Neuronal stem cell (in vitro differentiated cells): ENCODE measurements around the gene RB1.

Experiments
- DNase-seq: peaks from one replicate; pipeline ENCODE4 v3.0.0-alpha.2; 2013; ENCODE audit warnings: low spot score
- H2AFZ ChIP-seq: one replicate; pipeline ENCODE4 v1.6.1; 2013; ENCODE audit warnings: mild to moderate bottlenecking, low read length, inconsistent platforms
- H2AK5ac ChIP-seq: 2 replicates; pipeline ENCODE4 v1.6.1; 2013; ENCODE audit warnings: low read depth, mild to moderate bottlenecking, inconsistent platforms, low read length, moderate library complexity, mixed read lengths
- H2BK120ac ChIP-seq: 2 replicates; pipeline ENCODE4 v1.6.1; 2013; ENCODE audit warnings: low read depth, mild to moderate bottlenecking, inconsistent platforms, low read length, moderate library complexity, mixed read lengths
- H2BK12ac ChIP-seq: one replicate; pipeline ENCODE4 v1.6.1; 2013; ENCODE audit warnings: low read length, inconsistent platforms
- H2BK15ac ChIP-seq: 2 replicates; pipeline ENCODE4 v1.6.1; 2013; ENCODE audit warnings: mild to moderate bottlenecking, low read length, inconsistent platforms, mixed read lengths
- H2BK5ac ChIP-seq: one replicate; pipeline ENCODE4 v1.6.1; 2013; ENCODE audit warnings: inconsistent platforms, mild to moderate bottlenecking, low read length, moderate library complexity
- H3K14ac ChIP-seq: one replicate; pipeline ENCODE4 v1.6.1; 2013; ENCODE audit warnings: low read length, inconsistent platforms
- H3K18ac ChIP-seq: 2 replicates; pipeline ENCODE4 v1.6.1; 2013; ENCODE audit warnings: low read length, inconsistent platforms
- H3K23ac ChIP-seq: 2 replicates; pipeline ENCODE4 v1.6.1; 2013; ENCODE audit warnings: low read depth, mild to moderate bottlenecking, mixed read lengths, low read length, inconsistent platforms; ENCODE audit not compliant: poor library complexity
- H3K27ac ChIP-seq: replicated peaks from 3 replicates; pipeline ENCODE4 v1.5.1; 2013; ENCODE audit warnings: low read length, inconsistent platforms
- H3K27me3 ChIP-seq, 3 experiments: 2 replicates each; pipeline ENCODE4 v1.6.1; 2013; ENCODE audit warnings: low read length in 3 of 3, mild to moderate bottlenecking in 2 of 3, inconsistent platforms in 1 of 3, low read depth in 1 of 3, mixed read lengths in 1 of 3, moderate library complexity in 1 of 3; ENCODE audit not compliant: control insufficient read depth in 3 of 3, insufficient read depth in 3 of 3
- H3K36me3 ChIP-seq, 2 donors: replicated peaks in 1 of 2; 2 replicates each; pipeline ENCODE4 v1.6.1; 2013; ENCODE audit warnings: low read length in 2 of 2; ENCODE audit not compliant: control insufficient read depth in 2 of 2, insufficient read depth in 2 of 2
- H3K4ac ChIP-seq: 2 replicates; pipeline ENCODE4 v1.6.1; 2013; ENCODE audit warnings: inconsistent platforms, mild to moderate bottlenecking, low read length, moderate library complexity
- H3K4me1 ChIP-seq, 2 donors: 1 replicate in 1 of 2; 2 replicates in 1 of 2; pipeline ENCODE4 v1.6.1; 2013; ENCODE audit warnings: low read length in 2 of 2, low read depth in 1 of 2; ENCODE audit not compliant: control insufficient read depth in 2 of 2, insufficient read depth in 1 of 2
- H3K4me2 ChIP-seq: one replicate; pipeline ENCODE4 v1.6.1; 2013; ENCODE audit warnings: mild to moderate bottlenecking, low read length, inconsistent platforms; ENCODE audit not compliant: insufficient read depth, poor library complexity, severe bottlenecking
- H3K4me3 ChIP-seq, 2 donors: 2 replicates each; pipeline ENCODE4 v1.5.1; 2013; ENCODE audit warnings: low read length in 2 of 2, mild to moderate bottlenecking in 2 of 2, inconsistent platforms in 1 of 2, moderate library complexity in 1 of 2
- H3K79me1 ChIP-seq: one replicate; pipeline ENCODE4 v1.6.1; 2013; ENCODE audit warnings: low read depth, mild to moderate bottlenecking, inconsistent platforms, low read length, moderate library complexity
- H3K9ac ChIP-seq: one replicate; pipeline ENCODE4 v1.6.1; 2013; ENCODE audit warnings: mild to moderate bottlenecking, low read depth, low read length, inconsistent platforms; ENCODE audit not compliant: poor library complexity
- H3K9me3 ChIP-seq, 2 donors: replicated peaks in 1 of 2; 2 replicates each; pipeline versions ENCODE3 to v1.6.1; 2013; ENCODE audit warnings: low read length in 2 of 2, mild to moderate bottlenecking in 2 of 2, inconsistent platforms in 1 of 2, low read depth in 1 of 2, mixed read lengths in 1 of 2, moderate library complexity in 1 of 2; ENCODE audit not compliant: control insufficient read depth in 2 of 2, insufficient read depth in 1 of 2
- H4K8ac ChIP-seq: one replicate; pipeline ENCODE4 v1.6.1; 2013; ENCODE audit warnings: low read depth, mild to moderate bottlenecking, inconsistent platforms, low read length, moderate library complexity
- H4K91ac ChIP-seq: one replicate; pipeline ENCODE4 v1.6.1; 2013; ENCODE audit warnings: low read length, low read depth, mild to moderate bottlenecking, inconsistent platforms; ENCODE audit not compliant: poor library complexity
- WGBS, 2 donors: extraction: QIAGEN DNeasy Blood & Tissue Kit; methylation state at CpG; one replicate each; pipeline ENCODE4 v1.1.7; 2013; ENCODE audit warnings: missing lambda C conversion rate in 2 of 2, mixed read lengths in 1 of 2; ENCODE audit not compliant: insufficient read length in 2 of 2, insufficient replicate concordance in 1 of 2; ENCODE audit errors: extremely low coverage in 2 of 2; 5-methylcytosine and 5-hydroxymethylcytosine counted together

RB1 gene

DNA sequence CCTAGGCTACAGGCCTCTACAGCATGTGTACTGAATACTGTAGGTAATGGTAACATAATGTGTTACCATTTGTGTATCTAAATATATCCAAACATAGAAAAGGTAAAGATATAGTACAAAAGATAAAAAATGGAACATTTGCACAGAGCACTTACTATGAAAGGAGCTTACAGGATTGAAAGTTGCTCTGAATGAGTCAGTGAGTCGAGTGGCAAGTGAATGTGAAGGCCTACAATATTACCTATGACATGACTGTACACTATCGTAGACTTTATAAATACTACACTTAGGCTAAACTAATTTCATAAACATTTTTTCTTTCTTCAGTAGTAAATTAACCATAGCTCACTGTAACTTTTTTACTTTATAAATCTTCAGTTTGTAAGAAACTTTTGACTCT lies 74.3 kb downstream of the RB1 start:
- H3K27me3 ChIP-seq: no peaks in the 10 kb centered on the region
- no peak overlapping the region for H4K91ac ChIP-seq
- H3K27ac ChIP-seq: no peak overlapping the region
- no peaks in the 10 kb centered on the region for H3K4me1 ChIP-seq
- WGBS, 2 donors: no CpG with 5 or more reads among the region's 2 CpGs
- H2BK12ac ChIP-seq: no peak overlapping the region
- no peak overlapping the region for H2BK120ac ChIP-seq
- H3K9ac ChIP-seq: no peak overlapping the region
- no peak overlapping the region for H2AK5ac ChIP-seq
- no peak overlapping the region for H3K4ac ChIP-seq
- H3K14ac ChIP-seq: no peak overlapping the region
- no peaks in the 10 kb centered on the region for H3K79me1 ChIP-seq
- no peak overlapping the region for H3K23ac ChIP-seq
- no peak overlapping the region for H3K4me3 ChIP-seq
- H4K8ac ChIP-seq: no peak overlapping the region
- no peak overlapping the region for H3K4me2 ChIP-seq
- peaks cover 0 to 6% of the 10 kb centered on the region in 2 donors for H3K9me3 ChIP-seq
- DNase-seq: no peak
- peaks cover 0 to 81% of the 10 kb centered on the region in 2 donors for H3K36me3 ChIP-seq
- H2BK15ac ChIP-seq: no peak overlapping the region
- no peak overlapping the region for H2BK5ac ChIP-seq
- H2AFZ ChIP-seq: no peak overlapping the region
- H3K18ac ChIP-seq: no peak overlapping the region

DNA sequence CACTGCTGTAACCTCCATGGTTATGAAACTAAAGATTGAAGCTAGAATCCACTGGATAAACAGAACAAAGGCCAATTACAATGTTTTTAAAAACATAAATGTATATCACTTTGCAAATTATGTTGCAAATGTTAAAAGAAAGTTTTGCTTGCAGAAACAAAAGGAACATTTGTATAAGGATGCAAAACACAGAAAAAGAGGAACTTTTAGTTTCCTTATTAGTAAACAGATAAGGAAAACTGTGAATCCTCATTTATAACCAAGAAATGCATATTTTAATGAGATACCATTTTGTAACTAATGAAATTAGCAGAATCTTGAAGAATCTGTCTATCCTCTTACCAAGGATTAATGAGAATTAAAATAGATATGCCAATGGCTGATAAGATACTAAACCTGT lies 77.0 kb downstream of the RB1 start:
- Histone ChIP-seq H3K23ac (no peak overlapping the region), H2BK12ac (no peak overlapping the region), H3K4me3 (no peak overlapping the region), H3K9me3 (no peaks in the 10 kb centered on the region), H2AK5ac (no peak overlapping the region), H3K27ac (no peak overlapping the region), H2BK5ac (no peak overlapping the region), H3K4me2 (no peak overlapping the region), H4K91ac (no peak overlapping the region), H2AFZ (no peak overlapping the region), H3K9ac (no peak overlapping the region), H3K27me3 (no peaks in the 10 kb centered on the region), H3K4ac (no peak overlapping the region), H3K18ac (no peak overlapping the region), H2BK15ac (no peak overlapping the region), H3K36me3 (peaks cover 0 to 67% of the 10 kb centered on the region in 2 donors), H3K4me1 (no peaks in the 10 kb centered on the region), H2BK120ac (no peak overlapping the region), H3K14ac (no peak overlapping the region), H3K79me1 (no peaks in the 10 kb centered on the region), H4K8ac (no peak overlapping the region)
- no peak for DNase-seq

DNA sequence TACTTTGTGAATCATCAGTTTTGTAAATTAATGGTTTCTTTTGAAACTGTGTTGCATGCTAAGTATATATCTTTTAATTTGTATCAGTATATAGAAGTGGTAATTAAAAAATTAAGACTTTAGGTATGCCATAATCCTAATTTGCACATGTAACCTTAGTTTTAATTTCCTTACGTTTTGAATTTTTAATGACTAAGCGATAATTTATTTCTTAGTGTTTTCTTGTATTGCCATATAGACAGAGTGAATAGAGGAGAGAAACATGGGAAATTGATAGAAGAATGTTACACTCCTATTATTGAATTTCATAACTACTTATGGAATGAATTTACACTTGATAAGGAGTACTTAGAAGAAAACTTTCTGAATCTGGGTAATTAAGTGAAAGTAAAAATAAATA lies 79.8 kb downstream of the RB1 start:
- Histone ChIP-seq H3K14ac (no peak overlapping the region), H2BK15ac (no peak overlapping the region), H3K4me3 (no peak overlapping the region), H3K36me3 (peaks cover 0 to 51% of the 10 kb centered on the region in 2 donors), H3K18ac (no peak overlapping the region), H3K9me3 (no peaks in the 10 kb centered on the region), H3K4me2 (no peak overlapping the region), H3K79me1 (no peaks in the 10 kb centered on the region), H2BK120ac (no peak overlapping the region), H2BK12ac (no peak overlapping the region), H3K23ac (no peak overlapping the region), H4K8ac (no peak overlapping the region), H3K9ac (no peak overlapping the region), H2BK5ac (no peak overlapping the region), H2AK5ac (no peak overlapping the region), H3K27me3 (no peaks in the 10 kb centered on the region), H3K4me1 (no peaks in the 10 kb centered on the region), H4K91ac (no peak overlapping the region), H3K4ac (no peak overlapping the region), H2AFZ (no peak overlapping the region), H3K27ac (no peak overlapping the region)
- DNase-seq: no peak
- WGBS, 2 donors: no CpG with 5 or more reads among the region's 2 CpGs

DNA sequence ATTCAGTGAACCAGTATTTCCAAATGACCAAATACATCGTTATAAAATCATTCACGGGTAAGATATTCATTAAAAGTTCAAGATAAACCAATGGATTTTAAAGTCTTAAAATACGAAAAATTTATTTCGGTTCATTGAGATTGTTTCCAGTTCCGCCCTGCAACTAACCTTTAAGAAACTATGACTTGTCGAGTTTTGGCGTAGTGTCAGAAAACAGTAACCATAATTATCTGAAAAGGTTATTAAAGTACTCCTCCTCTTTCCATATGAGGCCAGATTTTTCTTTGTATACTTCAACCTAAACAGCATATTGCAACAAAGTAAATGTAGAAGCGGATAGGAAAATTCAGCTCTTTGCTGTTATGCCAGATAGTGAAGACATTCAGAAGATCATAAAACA lies 83.3 kb downstream of the RB1 start:
- Histone ChIP-seq H3K4me2 (no peak overlapping the region), H3K4me1 (no peaks in the 10 kb centered on the region), H3K9ac (no peak overlapping the region), H3K4me3 (no peak overlapping the region), H3K9me3 (no peaks in the 10 kb centered on the region), H3K14ac (no peak overlapping the region), H2AK5ac (no peak overlapping the region), H3K79me1 (no peaks in the 10 kb centered on the region), H3K18ac (no peak overlapping the region), H2BK5ac (no peak overlapping the region), H2BK120ac (no peak overlapping the region), H4K8ac (no peak overlapping the region), H2AFZ (no peak overlapping the region), H4K91ac (no peak overlapping the region), H3K4ac (no peak overlapping the region), H3K36me3 (peaks cover 0 to 19% of the 10 kb centered on the region in 2 donors), H3K27ac (no peak overlapping the region), H2BK12ac (no peak overlapping the region), H3K27me3 (no peaks in the 10 kb centered on the region), H3K23ac (no peak overlapping the region), H2BK15ac (no peak overlapping the region)
- DNase-seq: no peak
- no CpG with 5 or more reads among the region's 8 CpGs for WGBS, 2 donors
